WTC11 (cell line): ENCODE data around the gene BTLA. TPM values are rescaled to one million over a fixed set of nuclear protein-coding genes. Genes with fewer than 3 reads are reported as not detected.

Source experiments
- ATAC-seq: fragments of 200-7000 bp; cut with Tn5 transposase; 2 replicates; pipeline ENCODE4 v1.10.0; 2021; ENCODE audit warnings: mild to moderate bottlenecking, moderate library complexity
- CTCF ChIA-PET: fragments of 300-600 bp; sonication (Branson Sonifier 250); formaldehyde crosslinking; loops from one replicate; lab custom pipeline; 2021; ENCODE audit warnings: antibody characterized with exemption; lab: Charles Lee
- POLR2A ChIA-PET: fragments of 350-600 bp; sonication (Branson Sonifier 250); formaldehyde crosslinking; loops from one replicate; lab custom pipeline; 2021; ENCODE audit warnings: antibody characterized with exemption; lab: Charles Lee
- DNase-seq: peaks from one replicate; pipeline ENCODE4 v3.0.0; 2021; ENCODE audit warnings: low spot score
- H3K27ac Mint-ChIP-seq: 2 replicates; pipeline ENCODE4 v1.8.0; 2021; ENCODE audit warnings: mixed read lengths
- H3K27me3 Mint-ChIP-seq: 2 replicates; pipeline ENCODE4 v1.8.0; 2021; ENCODE audit warnings: low read depth, mild to moderate bottlenecking, moderate library complexity, mixed read lengths
- H3K36me3 Mint-ChIP-seq: 2 replicates; pipeline ENCODE4 v1.8.0; 2021; ENCODE audit warnings: mixed read lengths
- H3K4me1 Mint-ChIP-seq: 2 replicates; pipeline ENCODE4 v1.8.0; 2022; ENCODE audit warnings: mixed read lengths
- H3K4me3 Mint-ChIP-seq: 2 replicates; pipeline ENCODE4 v1.8.0; 2021; ENCODE audit warnings: mild to moderate bottlenecking, moderate library complexity, mixed read lengths
- H3K9me3 Mint-ChIP-seq: 2 replicates; pipeline ENCODE4 v1.8.0; 2021; ENCODE audit warnings: mixed read lengths
- CBFB ChIP-seq: sonication (generic); formaldehyde crosslinking; IDR thresholded peaks from 2 replicates; pipeline ENCODE4 v1.8.1; 2022; ENCODE audit warnings: mild to moderate bottlenecking, low read depth, missing genetic modification reagents
- EMX1 ChIP-seq: fragments of 250-450 bp; sonication (Bioruptor Pico); IDR thresholded peaks from 2 replicates; pipeline ENCODE4 v1.8.0; 2021; ENCODE audit warnings: mild to moderate bottlenecking
- JUN ChIP-seq: sonication (generic); formaldehyde crosslinking; IDR thresholded peaks from 2 replicates; pipeline ENCODE4 v1.8.0; 2023; ENCODE audit warnings: mild to moderate bottlenecking, missing genetic modification reagents
- KAT7 ChIP-seq: sonication (generic); formaldehyde crosslinking; IDR thresholded peaks from 2 replicates; pipeline ENCODE4 v1.8.1; 2023; ENCODE audit warnings: missing genetic modification reagents, mild to moderate bottlenecking, borderline replicate concordance
- MXD4 ChIP-seq: fragments of 250-450 bp; sonication (Bioruptor Pico); IDR thresholded peaks from 2 replicates; pipeline ENCODE4 v1.8.0; 2021; ENCODE audit warnings: mild to moderate bottlenecking, moderate library complexity, borderline replicate concordance
- NR2C2 ChIP-seq: sonication (generic); formaldehyde crosslinking; IDR thresholded peaks from 2 replicates; pipeline ENCODE4 v1.8.0; 2022; ENCODE audit warnings: mild to moderate bottlenecking, missing genetic modification reagents
- SMAD4 ChIP-seq: sonication (generic); formaldehyde crosslinking; IDR thresholded peaks from 2 replicates; pipeline ENCODE4 v1.8.0; 2022; ENCODE audit warnings: mild to moderate bottlenecking, missing genetic modification reagents
- SOX15 ChIP-seq: fragments of 250-450 bp; sonication (Bioruptor Pico); IDR thresholded peaks from 2 replicates; pipeline ENCODE4 v1.9.0; 2021; ENCODE audit warnings: mild to moderate bottlenecking
- ZNF121 ChIP-seq: sonication (generic); formaldehyde crosslinking; IDR thresholded peaks from 2 replicates; pipeline ENCODE4 v1.8.0; 2023; ENCODE audit warnings: missing genetic modification reagents
- ZNF232 ChIP-seq: sonication (generic); formaldehyde crosslinking; IDR thresholded peaks from 2 replicates; pipeline ENCODE4 v1.8.0; 2022; ENCODE audit warnings: mild to moderate bottlenecking, missing genetic modification reagents
- ZNF671 ChIP-seq: fragments of 250-450 bp; sonication (Bioruptor Pico); IDR thresholded peaks from 2 replicates; pipeline ENCODE4 v1.8.0; 2021; ENCODE audit warnings: mild to moderate bottlenecking
- total RNA-seq: library from RNA; stranded (reverse); gene quantifications from 3 replicates; pipeline ENCODE4 v1.2.3, GENCODE V29; 2021
- TF ChIP-seq, protein P1 (sequence below): sonication (generic); formaldehyde crosslinking; IDR thresholded peaks from 2 replicates; pipeline ENCODE4 v1.8.1; 2022; ENCODE audit warnings: low read depth, mild to moderate bottlenecking, moderate library complexity, missing genetic modification reagents, borderline replicate concordance
- TF ChIP-seq, protein P2 (sequence below): sonication (generic); formaldehyde crosslinking; IDR thresholded peaks from 2 replicates; pipeline ENCODE4 v1.8.1; 2022; ENCODE audit warnings: low read depth, missing genetic modification reagents, borderline replicate concordance
- TF ChIP-seq, protein P3 (sequence below): sonication (generic); formaldehyde crosslinking; IDR thresholded peaks from 2 replicates; pipeline ENCODE4 v1.8.1; 2023; ENCODE audit warnings: mild to moderate bottlenecking, missing genetic modification reagents, moderate library complexity
- TF ChIP-seq, protein P4 (sequence below): fragments of 250-450 bp; sonication (Bioruptor Pico); IDR thresholded peaks from 2 replicates; pipeline ENCODE4 v1.9.0; 2021; ENCODE audit warnings: mild to moderate bottlenecking, borderline replicate concordance
- TF ChIP-seq, protein P5 (sequence below): sonication (generic); formaldehyde crosslinking; IDR thresholded peaks from 2 replicates; pipeline ENCODE4 v1.8.1; 2022; ENCODE audit warnings: mild to moderate bottlenecking, moderate library complexity, missing genetic modification reagents
- TF ChIP-seq, protein P6 (sequence below): sonication (generic); formaldehyde crosslinking; IDR thresholded peaks from 2 replicates; pipeline ENCODE4 v1.8.1; 2023; ENCODE audit warnings: mild to moderate bottlenecking, missing genetic modification reagents, borderline replicate concordance
- TF ChIP-seq, protein P7 (sequence below): sonication (generic); formaldehyde crosslinking; conservative IDR thresholded peaks from 2 replicates; pipeline ENCODE4 v1.8.1; 2022; ENCODE audit warnings: mild to moderate bottlenecking, missing genetic modification reagents

The BTLA gene
- total RNA-seq, 1 experiment from 2014 or later: not detected

DNA sequence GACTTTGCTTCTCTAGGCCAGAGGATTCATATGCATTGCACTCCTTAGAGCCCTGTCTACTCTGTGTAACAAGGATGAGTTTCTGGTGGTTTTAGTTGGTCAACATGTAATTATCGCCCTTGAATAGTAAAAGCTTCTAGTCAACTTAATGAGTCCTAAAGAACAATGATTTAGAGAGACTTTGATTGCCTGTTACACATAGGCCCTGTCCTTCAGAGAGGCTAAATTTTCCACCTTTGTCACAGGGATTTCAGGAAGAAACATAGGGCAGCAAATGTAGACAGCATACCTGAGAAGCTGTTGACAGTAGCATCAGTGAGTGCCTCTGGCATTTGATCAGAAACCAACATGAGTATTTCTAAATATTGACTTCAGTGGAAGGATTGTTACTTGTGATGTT lies 7.1 kb downstream of the BTLA start:
- Mint-ChIP-seq H3K4me3 (no peak overlapping the region), H3K36me3 (peaks cover 5% of the 10 kb centered on the region; the same call in 1 of the 2 replicates)
- ATAC-seq: no peak
- TF ChIP-seq ZNF121 (CRISPR knock-in tag): no peak
- TF ChIP-seq, protein P1, sequence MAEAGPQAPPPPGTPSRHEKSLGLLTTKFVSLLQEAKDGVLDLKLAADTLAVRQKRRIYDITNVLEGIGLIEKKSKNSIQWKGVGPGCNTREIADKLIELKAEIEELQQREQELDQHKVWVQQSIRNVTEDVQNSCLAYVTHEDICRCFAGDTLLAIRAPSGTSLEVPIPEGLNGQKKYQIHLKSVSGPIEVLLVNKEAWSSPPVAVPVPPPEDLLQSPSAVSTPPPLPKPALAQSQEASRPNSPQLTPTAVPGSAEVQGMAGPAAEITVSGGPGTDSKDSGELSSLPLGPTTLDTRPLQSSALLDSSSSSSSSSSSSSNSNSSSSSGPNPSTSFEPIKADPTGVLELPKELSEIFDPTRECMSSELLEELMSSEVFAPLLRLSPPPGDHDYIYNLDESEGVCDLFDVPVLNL: no peak
- TF ChIP-seq, all 79 proteins: peak for 0
- DNase-seq: no peak
- no peak overlapping the region for H3K27ac Mint-ChIP-seq
- no peaks in the 10 kb centered on the region; the same call in 1 of the 2 replicates for H3K27me3 Mint-ChIP-seq
- POLR2A ChIA-PET: no interaction called here
- no peaks in the 10 kb centered on the region for H3K4me1 Mint-ChIP-seq
- CTCF ChIA-PET: no interaction called here
- peaks cover 10% of the 10 kb centered on the region for H3K9me3 Mint-ChIP-seq

DNA sequence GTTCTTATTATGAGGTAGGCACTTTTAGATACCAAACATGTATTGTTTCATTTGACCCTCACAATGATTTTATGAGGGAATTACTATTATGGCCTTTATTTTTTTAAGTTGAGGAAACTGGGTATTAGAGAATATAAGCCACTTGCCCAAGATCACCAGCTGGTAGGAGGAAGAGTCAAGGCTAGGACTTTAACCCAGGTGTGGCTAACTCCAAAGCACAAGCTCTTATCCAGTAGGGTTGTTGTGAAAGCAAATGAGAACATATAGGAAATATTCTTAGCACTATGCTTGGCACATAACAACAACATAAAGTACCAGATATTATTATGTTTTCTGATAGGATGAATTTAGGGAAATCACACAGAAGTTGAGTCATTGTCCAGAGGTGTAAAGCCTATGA lies 7.9 kb downstream of the BTLA start:
- Mint-ChIP-seq H3K9me3 (peaks cover 10% of the 10 kb centered on the region), H3K4me3 (no peak overlapping the region), H3K27ac (no peak overlapping the region), H3K4me1 (no peaks in the 10 kb centered on the region), H3K36me3 (peaks cover 5% of the 10 kb centered on the region; the same call in 1 of the 2 replicates), H3K27me3 (no peaks in the 10 kb centered on the region; the same call in 1 of the 2 replicates)
- TF ChIP-seq SMAD4 (no peak), SOX15 (no peak), NR2C2 (no peak), MXD4 (CRISPR knock-in tag) (no peak), ZNF671 (CRISPR knock-in tag) (no peak), ZNF232 (CRISPR knock-in tag) (no peak), ZNF121 (CRISPR knock-in tag) (no peak)
- TF ChIP-seq, protein P2, sequence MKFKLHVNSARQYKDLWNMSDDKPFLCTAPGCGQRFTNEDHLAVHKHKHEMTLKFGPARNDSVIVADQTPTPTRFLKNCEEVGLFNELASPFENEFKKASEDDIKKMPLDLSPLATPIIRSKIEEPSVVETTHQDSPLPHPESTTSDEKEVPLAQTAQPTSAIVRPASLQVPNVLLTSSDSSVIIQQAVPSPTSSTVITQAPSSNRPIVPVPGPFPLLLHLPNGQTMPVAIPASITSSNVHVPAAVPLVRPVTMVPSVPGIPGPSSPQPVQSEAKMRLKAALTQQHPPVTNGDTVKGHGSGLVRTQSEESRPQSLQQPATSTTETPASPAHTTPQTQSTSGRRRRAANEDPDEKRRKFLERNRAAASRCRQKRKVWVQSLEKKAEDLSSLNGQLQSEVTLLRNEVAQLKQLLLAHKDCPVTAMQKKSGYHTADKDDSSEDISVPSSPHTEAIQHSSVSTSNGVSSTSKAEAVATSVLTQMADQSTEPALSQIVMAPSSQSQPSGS (CRISPR knock-in tag): no peak
- TF ChIP-seq, protein P3, sequence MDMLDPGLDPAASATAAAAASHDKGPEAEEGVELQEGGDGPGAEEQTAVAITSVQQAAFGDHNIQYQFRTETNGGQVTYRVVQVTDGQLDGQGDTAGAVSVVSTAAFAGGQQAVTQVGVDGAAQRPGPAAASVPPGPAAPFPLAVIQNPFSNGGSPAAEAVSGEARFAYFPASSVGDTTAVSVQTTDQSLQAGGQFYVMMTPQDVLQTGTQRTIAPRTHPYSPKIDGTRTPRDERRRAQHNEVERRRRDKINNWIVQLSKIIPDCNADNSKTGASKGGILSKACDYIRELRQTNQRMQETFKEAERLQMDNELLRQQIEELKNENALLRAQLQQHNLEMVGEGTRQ: no peak
- TF ChIP-seq, protein P4, sequence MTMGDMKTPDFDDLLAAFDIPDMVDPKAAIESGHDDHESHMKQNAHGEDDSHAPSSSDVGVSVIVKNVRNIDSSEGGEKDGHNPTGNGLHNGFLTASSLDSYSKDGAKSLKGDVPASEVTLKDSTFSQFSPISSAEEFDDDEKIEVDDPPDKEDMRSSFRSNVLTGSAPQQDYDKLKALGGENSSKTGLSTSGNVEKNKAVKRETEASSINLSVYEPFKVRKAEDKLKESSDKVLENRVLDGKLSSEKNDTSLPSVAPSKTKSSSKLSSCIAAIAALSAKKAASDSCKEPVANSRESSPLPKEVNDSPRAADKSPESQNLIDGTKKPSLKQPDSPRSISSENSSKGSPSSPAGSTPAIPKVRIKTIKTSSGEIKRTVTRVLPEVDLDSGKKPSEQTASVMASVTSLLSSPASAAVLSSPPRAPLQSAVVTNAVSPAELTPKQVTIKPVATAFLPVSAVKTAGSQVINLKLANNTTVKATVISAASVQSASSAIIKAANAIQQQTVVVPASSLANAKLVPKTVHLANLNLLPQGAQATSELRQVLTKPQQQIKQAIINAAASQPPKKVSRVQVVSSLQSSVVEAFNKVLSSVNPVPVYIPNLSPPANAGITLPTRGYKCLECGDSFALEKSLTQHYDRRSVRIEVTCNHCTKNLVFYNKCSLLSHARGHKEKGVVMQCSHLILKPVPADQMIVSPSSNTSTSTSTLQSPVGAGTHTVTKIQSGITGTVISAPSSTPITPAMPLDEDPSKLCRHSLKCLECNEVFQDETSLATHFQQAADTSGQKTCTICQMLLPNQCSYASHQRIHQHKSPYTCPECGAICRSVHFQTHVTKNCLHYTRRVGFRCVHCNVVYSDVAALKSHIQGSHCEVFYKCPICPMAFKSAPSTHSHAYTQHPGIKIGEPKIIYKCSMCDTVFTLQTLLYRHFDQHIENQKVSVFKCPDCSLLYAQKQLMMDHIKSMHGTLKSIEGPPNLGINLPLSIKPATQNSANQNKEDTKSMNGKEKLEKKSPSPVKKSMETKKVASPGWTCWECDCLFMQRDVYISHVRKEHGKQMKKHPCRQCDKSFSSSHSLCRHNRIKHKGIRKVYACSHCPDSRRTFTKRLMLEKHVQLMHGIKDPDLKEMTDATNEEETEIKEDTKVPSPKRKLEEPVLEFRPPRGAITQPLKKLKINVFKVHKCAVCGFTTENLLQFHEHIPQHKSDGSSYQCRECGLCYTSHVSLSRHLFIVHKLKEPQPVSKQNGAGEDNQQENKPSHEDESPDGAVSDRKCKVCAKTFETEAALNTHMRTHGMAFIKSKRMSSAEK (CRISPR knock-in tag): no peak
- ChIA-PET CTCF (no interaction called here), POLR2A (no interaction called here)
- no peak for ATAC-seq
- DNase-seq: no peak

DNA sequence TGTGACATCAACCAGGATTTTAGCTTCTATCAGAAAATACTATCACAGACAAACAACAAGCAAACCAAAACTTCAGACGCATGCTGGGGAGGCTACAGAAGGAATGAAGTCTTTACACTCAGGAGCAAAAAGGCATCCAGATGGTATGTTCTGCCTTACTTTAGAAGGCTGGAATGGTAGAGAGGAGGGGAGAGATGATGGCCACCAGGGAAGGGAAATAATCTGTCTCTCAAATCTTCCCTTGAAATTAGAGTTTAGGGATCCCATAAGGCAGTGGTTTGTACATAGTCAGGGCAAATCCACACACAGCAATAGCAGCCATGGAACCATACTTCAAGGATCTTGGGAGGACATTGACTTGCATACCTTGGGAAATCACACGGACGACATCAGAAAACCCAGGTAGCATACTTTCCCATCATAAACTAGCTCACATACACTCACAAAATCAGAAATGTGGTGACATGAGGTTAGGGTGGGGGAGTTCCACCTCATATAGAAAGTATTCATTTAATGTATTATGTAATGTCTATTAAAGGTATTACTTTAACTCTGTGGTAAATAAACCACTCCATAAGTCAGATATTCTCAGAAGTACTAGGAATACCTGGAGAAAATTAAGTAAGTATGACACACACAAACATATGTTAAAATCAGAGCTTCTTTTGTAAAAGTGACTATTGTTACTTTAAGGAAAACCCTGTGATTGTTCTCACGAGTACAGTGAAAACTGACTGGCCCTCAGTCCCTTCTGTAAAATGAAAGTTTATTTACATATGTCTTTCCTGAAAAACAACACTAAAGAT lies 9.4 kb downstream of the BTLA start:
- ATAC-seq: no peak
- POLR2A ChIA-PET: no interaction called here
- CTCF ChIA-PET: no interaction called here
- DNase-seq: no peak
- H3K27ac Mint-ChIP-seq: no peak overlapping the region; the same call in 1 of the 2 replicates
- peaks cover 5% of the 10 kb centered on the region; the same call in 1 of the 2 replicates for H3K36me3 Mint-ChIP-seq
- H3K4me1 Mint-ChIP-seq: no peaks in the 10 kb centered on the region
- H3K27me3 Mint-ChIP-seq: no peaks in the 10 kb centered on the region; the same call in 1 of the 2 replicates
- peaks cover 10% of the 10 kb centered on the region for H3K9me3 Mint-ChIP-seq
- H3K4me3 Mint-ChIP-seq: no peak overlapping the region
- TF ChIP-seq EMX1 (CRISPR knock-in tag) (no peak), KAT7 (CRISPR knock-in tag) (no peak), CBFB (no peak), JUN (no peak)
- TF ChIP-seq, protein P5, sequence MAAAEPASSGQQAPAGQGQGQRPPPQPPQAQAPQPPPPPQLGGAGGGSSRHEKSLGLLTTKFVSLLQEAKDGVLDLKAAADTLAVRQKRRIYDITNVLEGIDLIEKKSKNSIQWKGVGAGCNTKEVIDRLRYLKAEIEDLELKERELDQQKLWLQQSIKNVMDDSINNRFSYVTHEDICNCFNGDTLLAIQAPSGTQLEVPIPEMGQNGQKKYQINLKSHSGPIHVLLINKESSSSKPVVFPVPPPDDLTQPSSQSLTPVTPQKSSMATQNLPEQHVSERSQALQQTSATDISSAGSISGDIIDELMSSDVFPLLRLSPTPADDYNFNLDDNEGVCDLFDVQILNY: no peak
- TF ChIP-seq, protein P6, sequence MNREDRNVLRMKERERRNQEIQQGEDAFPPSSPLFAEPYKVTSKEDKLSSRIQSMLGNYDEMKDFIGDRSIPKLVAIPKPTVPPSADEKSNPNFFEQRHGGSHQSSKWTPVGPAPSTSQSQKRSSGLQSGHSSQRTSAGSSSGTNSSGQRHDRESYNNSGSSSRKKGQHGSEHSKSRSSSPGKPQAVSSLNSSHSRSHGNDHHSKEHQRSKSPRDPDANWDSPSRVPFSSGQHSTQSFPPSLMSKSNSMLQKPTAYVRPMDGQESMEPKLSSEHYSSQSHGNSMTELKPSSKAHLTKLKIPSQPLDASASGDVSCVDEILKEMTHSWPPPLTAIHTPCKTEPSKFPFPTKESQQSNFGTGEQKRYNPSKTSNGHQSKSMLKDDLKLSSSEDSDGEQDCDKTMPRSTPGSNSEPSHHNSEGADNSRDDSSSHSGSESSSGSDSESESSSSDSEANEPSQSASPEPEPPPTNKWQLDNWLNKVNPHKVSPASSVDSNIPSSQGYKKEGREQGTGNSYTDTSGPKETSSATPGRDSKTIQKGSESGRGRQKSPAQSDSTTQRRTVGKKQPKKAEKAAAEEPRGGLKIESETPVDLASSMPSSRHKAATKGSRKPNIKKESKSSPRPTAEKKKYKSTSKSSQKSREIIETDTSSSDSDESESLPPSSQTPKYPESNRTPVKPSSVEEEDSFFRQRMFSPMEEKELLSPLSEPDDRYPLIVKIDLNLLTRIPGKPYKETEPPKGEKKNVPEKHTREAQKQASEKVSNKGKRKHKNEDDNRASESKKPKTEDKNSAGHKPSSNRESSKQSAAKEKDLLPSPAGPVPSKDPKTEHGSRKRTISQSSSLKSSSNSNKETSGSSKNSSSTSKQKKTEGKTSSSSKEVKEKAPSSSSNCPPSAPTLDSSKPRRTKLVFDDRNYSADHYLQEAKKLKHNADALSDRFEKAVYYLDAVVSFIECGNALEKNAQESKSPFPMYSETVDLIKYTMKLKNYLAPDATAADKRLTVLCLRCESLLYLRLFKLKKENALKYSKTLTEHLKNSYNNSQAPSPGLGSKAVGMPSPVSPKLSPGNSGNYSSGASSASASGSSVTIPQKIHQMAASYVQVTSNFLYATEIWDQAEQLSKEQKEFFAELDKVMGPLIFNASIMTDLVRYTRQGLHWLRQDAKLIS (CRISPR knock-in tag): no peak
- TF ChIP-seq, protein P7, sequence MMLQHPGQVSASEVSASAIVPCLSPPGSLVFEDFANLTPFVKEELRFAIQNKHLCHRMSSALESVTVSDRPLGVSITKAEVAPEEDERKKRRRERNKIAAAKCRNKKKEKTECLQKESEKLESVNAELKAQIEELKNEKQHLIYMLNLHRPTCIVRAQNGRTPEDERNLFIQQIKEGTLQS (CRISPR knock-in tag): no peak
